PC-9 (cell line): ENCODE data around the gene POU4F1.

Experiments
- EZH2 ChIP-seq: fragments of 200-600 bp; sonication (generic); IDR thresholded peaks from 2 replicates; pipeline ENCODE4 v1.8.0; 2017; ENCODE audit warnings: antibody characterized with exemption, low read depth
- TF ChIP-seq, protein P1 (sequence below): fragments of 200-600 bp; sonication (generic); conservative IDR thresholded peaks from 2 replicates; pipeline ENCODE4 v1.6.1; 2017; ENCODE audit warnings: mixed run types, antibody characterized with exemption, mild to moderate bottlenecking, moderate library complexity

DNA sequence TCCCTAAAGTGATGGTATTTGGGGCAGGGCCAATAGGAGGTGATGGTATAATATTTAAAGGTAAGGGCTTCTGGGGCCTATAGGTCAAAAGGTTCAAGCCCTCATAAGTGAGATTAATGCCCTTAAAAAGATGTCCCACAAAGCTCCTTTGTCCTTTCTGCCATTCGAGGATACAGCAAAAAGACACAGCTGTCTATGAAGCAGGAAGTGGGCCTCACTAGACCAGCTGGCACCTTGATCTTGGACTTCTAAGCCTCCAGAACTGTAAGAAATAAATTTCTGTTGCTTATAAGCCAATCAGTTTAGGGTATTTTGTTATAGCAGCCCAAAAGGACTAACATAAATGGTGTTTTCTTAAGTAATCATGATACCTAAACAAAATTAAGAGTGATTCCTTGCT, 27.2 kb upstream of the POU4F1 start:
- TF ChIP-seq, protein P1, sequence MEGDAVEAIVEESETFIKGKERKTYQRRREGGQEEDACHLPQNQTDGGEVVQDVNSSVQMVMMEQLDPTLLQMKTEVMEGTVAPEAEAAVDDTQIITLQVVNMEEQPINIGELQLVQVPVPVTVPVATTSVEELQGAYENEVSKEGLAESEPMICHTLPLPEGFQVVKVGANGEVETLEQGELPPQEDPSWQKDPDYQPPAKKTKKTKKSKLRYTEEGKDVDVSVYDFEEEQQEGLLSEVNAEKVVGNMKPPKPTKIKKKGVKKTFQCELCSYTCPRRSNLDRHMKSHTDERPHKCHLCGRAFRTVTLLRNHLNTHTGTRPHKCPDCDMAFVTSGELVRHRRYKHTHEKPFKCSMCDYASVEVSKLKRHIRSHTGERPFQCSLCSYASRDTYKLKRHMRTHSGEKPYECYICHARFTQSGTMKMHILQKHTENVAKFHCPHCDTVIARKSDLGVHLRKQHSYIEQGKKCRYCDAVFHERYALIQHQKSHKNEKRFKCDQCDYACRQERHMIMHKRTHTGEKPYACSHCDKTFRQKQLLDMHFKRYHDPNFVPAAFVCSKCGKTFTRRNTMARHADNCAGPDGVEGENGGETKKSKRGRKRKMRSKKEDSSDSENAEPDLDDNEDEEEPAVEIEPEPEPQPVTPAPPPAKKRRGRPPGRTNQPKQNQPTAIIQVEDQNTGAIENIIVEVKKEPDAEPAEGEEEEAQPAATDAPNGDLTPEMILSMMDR = no peak
- TF ChIP-seq EZH2 = no peak
